Upper lobe of left lung (tissue), 6 donors: ENCODE measurements around the gene NREP. TPM values are rescaled to one million over a fixed set of nuclear protein-coding genes. Genes with fewer than 3 reads are reported as not detected.

Source experiments
- ATAC-seq, 2 donors: fragments of 200-7000 bp; cut with Tn5 transposase; one replicate each; pipeline ENCODE4 v1.9.1; 2022; ENCODE audit warnings: mild to moderate bottlenecking in 2 of 2, moderate library complexity in 2 of 2; ENCODE audit not compliant: low FRiP score in 2 of 2
- DNase-seq, 2 donors: peaks; one replicate each; pipeline ENCODE4 v3.0.0-alpha.2; 2019 to 2020
- H3K27ac ChIP-seq, 4 donors: fragments of 200-600 bp; sonication (generic); one replicate each; pipeline ENCODE4 v1.5.1; 2016 to 2019
- H3K27me3 ChIP-seq, 4 donors: fragments of 200-600 bp; sonication (generic); one replicate each; pipeline ENCODE4 v1.5.1; 2017 to 2019
- H3K36me3 ChIP-seq, 4 donors: fragments of 200-600 bp; sonication (generic); one replicate each; pipeline ENCODE4 v1.5.1; 2016 to 2019
- H3K4me1 ChIP-seq, 4 donors: fragments of 200-600 bp; sonication (generic); one replicate each; pipeline ENCODE4 v1.5.1; 2018 to 2019
- H3K4me3 ChIP-seq, 4 donors: fragments of 200-600 bp; sonication (generic); one replicate each; pipeline ENCODE4 v1.5.1; 2017 to 2019; ENCODE audit warnings: mild to moderate bottlenecking in 2 of 4, moderate library complexity in 1 of 4
- H3K9me3 ChIP-seq, 4 donors: fragments of 200-600 bp; sonication (generic); one replicate each; pipeline ENCODE4 v1.5.1; 2018 to 2019
- EP300 ChIP-seq, 4 donors: sonication (generic); formaldehyde crosslinking; IDR thresholded peaks; one replicate each; pipeline ENCODE4 v1.5.1; 2017; ENCODE audit warnings: antibody characterized with exemption in 4 of 4, control low read depth in 2 of 4
- POLR2A ChIP-seq, 4 donors: fragments of 450-650 bp; IDR thresholded peaks; one replicate each; pipeline ENCODE4 v1.5.1; 2016 to 2017; ENCODE audit warnings: antibody characterized with exemption in 4 of 4, mild to moderate bottlenecking in 2 of 4
- POLR2AphosphoS5 ChIP-seq, 2 donors: sonication (generic); formaldehyde crosslinking; IDR thresholded peaks; one replicate each; pipeline ENCODE4 v1.5.1; 2017; ENCODE audit warnings: antibody characterized with exemption in 2 of 2
- WGBS, 2 donors: methylation state at CpG; one replicate each; pipeline ENCODE4 v1.1.5; 2017 to 2018; 5-methylcytosine and 5-hydroxymethylcytosine counted together
- total RNA-seq, 6 donors: library from RNA; depleted of rRNA in 4 of 6; stranded (reverse); fragments of >200 nt in 4 of 6; gene quantifications; one replicate each; pipeline versions ENCODE4 v1.1.0 to v1.2.1, GENCODE V29; 2016 to 2021
- TF ChIP-seq, protein P1 (sequence below), 6 experiments: fragments of 450-650 bp in 4 of 6; fragments of 200-600 bp in 2 of 6; sonication (generic) in 2 of 6; IDR thresholded peaks; one replicate each; pipeline ENCODE4 v1.5.1; 2016 to 2019; ENCODE audit warnings: antibody characterized with exemption in 6 of 6
- donor health status: DM: no; HTN: no; CAD: no; lungs with moderate emphysema.
- donor health status: DM: no; HTN: yes; CAD: no; lungs with severe emphysema.

The NREP gene
- total RNA-seq, 6 donors from 2014 or later: 5.0 to 17.9 (median 12.5) TPM

DNA sequence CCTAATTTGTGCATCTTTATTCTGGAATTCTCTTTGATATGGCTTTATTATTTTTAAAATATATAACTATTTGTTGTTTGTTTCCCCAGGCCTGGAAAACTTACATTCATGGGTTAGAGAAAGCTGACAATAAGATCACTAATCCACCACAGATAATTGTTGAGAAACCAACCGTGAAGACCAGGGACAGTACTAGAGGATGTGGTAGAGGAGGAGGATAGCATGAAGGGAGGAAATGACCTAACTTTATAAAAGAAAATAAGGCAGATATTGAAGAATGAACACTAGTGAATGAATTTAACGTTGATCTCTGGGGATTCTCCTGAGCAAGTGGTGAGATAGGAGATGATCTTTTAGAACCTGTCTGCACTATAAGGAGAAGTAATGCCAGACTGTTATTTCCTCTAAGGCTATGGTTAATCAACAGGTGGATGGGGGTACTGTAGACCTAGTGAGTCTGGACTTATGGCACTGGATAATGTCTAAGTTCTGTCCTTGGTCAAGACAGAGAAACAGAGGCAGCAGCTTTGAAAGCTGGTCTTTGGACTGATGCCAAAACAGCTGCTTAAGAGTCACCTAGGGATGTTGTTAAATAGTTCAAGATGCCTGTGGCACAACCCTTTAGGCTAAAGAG is 52.4 kb downstream of the NREP start:
- Histone ChIP-seq H3K4me3 (no peak overlapping the region), H3K4me1 (no peaks in the 10 kb centered on the region), H3K27ac (no peak overlapping the region), H3K9me3 (no peaks in the 10 kb centered on the region), H3K36me3 (no peaks in the 10 kb centered on the region), H3K27me3 (no peaks in the 10 kb centered on the region)
- 39 to 41% methylated on average over 2 of the region's 2 CpGs for whole genome bisulfite sequencing, 2 donors
- TF ChIP-seq POLR2A (IDR thresholded peaks at IDR 0.05): no peak
- TF ChIP-seq POLR2AphosphoS5 (IDR thresholded peaks at IDR 0.05): no peak
- TF ChIP-seq, protein P1, sequence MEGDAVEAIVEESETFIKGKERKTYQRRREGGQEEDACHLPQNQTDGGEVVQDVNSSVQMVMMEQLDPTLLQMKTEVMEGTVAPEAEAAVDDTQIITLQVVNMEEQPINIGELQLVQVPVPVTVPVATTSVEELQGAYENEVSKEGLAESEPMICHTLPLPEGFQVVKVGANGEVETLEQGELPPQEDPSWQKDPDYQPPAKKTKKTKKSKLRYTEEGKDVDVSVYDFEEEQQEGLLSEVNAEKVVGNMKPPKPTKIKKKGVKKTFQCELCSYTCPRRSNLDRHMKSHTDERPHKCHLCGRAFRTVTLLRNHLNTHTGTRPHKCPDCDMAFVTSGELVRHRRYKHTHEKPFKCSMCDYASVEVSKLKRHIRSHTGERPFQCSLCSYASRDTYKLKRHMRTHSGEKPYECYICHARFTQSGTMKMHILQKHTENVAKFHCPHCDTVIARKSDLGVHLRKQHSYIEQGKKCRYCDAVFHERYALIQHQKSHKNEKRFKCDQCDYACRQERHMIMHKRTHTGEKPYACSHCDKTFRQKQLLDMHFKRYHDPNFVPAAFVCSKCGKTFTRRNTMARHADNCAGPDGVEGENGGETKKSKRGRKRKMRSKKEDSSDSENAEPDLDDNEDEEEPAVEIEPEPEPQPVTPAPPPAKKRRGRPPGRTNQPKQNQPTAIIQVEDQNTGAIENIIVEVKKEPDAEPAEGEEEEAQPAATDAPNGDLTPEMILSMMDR (IDR thresholded peaks at IDR 0.05): no peak
- TF ChIP-seq EP300 (IDR thresholded peaks at IDR 0.05): no peak
- ATAC-seq (no peak), DNase-seq (no peak)

GRCh38 chr5:111703662-111704061 is 53.3 kb downstream of the NREP start:
- DNase-seq: no peak
- Histone ChIP-seq H3K27me3 (no peaks in the 10 kb centered on the region), H3K36me3 (no peaks in the 10 kb centered on the region), H3K4me3 (no peak overlapping the region), H3K4me1 (peaks cover 0 to 5% (median 0%) of the 10 kb centered on the region in 4 donors), H3K9me3 (no peaks in the 10 kb centered on the region), H3K27ac (no peak overlapping the region)
- ATAC-seq: no peak
- TF ChIP-seq, protein P1 (IDR thresholded peaks at IDR 0.05): no peak
- 64 to 71% methylated on average over 2 to 3 of the region's 3 CpGs for WGBS, 2 donors

DNA sequence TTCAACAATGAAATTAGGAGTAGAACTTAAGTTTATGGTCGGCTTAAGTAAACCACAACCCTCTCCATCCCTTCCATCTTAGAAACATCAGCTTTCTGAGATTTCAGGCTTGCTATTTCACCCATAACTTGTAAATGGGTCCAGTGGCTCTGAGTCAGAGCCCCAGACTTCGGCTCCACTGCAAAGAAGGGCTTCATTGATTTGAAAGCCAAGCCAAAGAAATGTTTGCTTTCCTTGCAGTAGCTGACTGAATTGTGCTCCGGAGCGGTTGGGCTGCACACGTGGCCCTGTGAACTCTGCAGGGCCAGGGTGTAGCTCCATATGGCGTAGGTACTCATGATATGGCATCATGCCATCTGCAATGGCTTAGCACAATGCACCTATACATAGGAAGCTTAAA is 57.0 kb downstream of the NREP start:
- Histone ChIP-seq H3K36me3 (no peaks in the 10 kb centered on the region), H3K9me3 (no peaks in the 10 kb centered on the region), H3K27ac (no peak overlapping the region), H3K4me1 (peaks cover 4 to 20% (median 11%) of the 10 kb centered on the region in 4 donors), H3K27me3 (no peaks in the 10 kb centered on the region), H3K4me3 (no peak overlapping the region)
- ATAC-seq (no peak), DNase-seq (peak in 1 of 2 donors; percentile 2)
- TF ChIP-seq, protein P1 (IDR thresholded peaks at IDR 0.05): no peak
- TF ChIP-seq EP300 (IDR thresholded peaks at IDR 0.05) (no peak), POLR2AphosphoS5 (IDR thresholded peaks at IDR 0.05) (no peak), POLR2A (IDR thresholded peaks at IDR 0.05) (no peak)
- 61 to 90% methylated on average over 6 of the region's 6 CpGs for WGBS, 2 donors

- H3K27ac ChIP-seq: no peak overlapping the region
- TF ChIP-seq POLR2AphosphoS5 (IDR thresholded peaks at IDR 0.05) (no peak), POLR2A (IDR thresholded peaks at IDR 0.05) (no peak), EP300 (IDR thresholded peaks at IDR 0.05) (peak in 1 of 4 donors; percentile 5)
- TF ChIP-seq, protein P1 (IDR thresholded peaks at IDR 0.05): no peak
- H3K4me1 ChIP-seq: peaks cover 4 to 20% (median 11%) of the 10 kb centered on the region in 4 donors
- no peak overlapping the region for H3K4me3 ChIP-seq
- DNase-seq (peak in 1 of 2 donors; percentile 50), ATAC-seq (no peak)
- no peaks in the 10 kb centered on the region for H3K9me3 ChIP-seq
- H3K27me3 ChIP-seq: no peaks in the 10 kb centered on the region
- WGBS, 2 donors: 42 to 43% methylated on average over 1 of the region's 1 CpG
- H3K36me3 ChIP-seq: no peaks in the 10 kb centered on the region
Observed at GRCh38 chr5:111699324-111699723, 57.7 kb downstream of the NREP start.
